Measurements from ENCODE around the gene LPP. TPM values are rescaled to one million over a fixed set of nuclear protein-coding genes. Genes with fewer than 3 reads are reported as not detected.

LPP gene
- total RNA-seq, 1 donor from 2014 or later = 93.9 TPM

DNA sequence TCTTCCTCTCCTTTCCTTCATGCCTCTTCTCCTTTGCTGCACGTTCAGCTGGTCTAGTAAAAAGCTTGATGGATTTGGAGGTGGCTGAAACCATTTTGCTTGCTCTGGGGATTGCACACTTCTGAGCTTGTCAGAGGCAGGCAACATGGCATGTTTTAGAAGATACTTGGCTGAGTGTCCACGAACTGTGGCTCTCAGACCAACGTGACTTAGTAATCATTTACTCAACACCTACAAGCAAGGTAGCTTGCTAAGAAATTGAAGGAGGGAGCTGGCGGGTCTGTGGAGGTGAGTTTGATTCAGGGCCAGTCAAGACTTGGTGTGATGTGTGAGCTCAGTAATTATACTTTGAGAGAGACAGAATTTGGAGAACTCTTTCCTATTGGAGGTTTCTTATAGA, 196.0 kb downstream of the LPP start:
- H3K4me3 ChIP-seq (ENCODE audit: low read depth, low read length) = no peak overlapping the region
- no peak for TF ChIP-seq CTCF (conservative IDR thresholded peaks at IDR 0.05; ENCODE audit: low read depth, low read length)
- DNase-seq (ENCODE audit: low read depth) = peak; percentile 52

GRCh38 chr3:188350961-188351360, 197.0 kb downstream of the LPP start:
- no peak for TF ChIP-seq CTCF (conservative IDR thresholded peaks at IDR 0.05; ENCODE audit: low read depth, low read length)
- DNase-seq (ENCODE audit: low read depth) = no peak
- no peak overlapping the region for H3K4me3 ChIP-seq (ENCODE audit: low read depth, low read length)

- H3K4me3 ChIP-seq (ENCODE audit: low read depth, low read length) = no peak overlapping the region
- TF ChIP-seq CTCF (conservative IDR thresholded peaks at IDR 0.05; ENCODE audit: low read depth, low read length) = no peak
These were observed 197.7 kb downstream of the LPP start for GRCh38 chr3:188351648-188352047.

GRCh38 chr3:188352196-188352927, 198.4 kb downstream of the LPP start:
- TF ChIP-seq CTCF (conservative IDR thresholded peaks at IDR 0.05; ENCODE audit: low read depth, low read length) = no peak
- no peak for DNase-seq (ENCODE audit: low read depth)
- no peak overlapping the region for H3K4me3 ChIP-seq (ENCODE audit: low read depth, low read length)

More at GRCh38 chr3:188351648-188352047, 197.7 kb downstream of the LPP start:
- no peak for DNase-seq (ENCODE audit: low read depth)

DNA sequence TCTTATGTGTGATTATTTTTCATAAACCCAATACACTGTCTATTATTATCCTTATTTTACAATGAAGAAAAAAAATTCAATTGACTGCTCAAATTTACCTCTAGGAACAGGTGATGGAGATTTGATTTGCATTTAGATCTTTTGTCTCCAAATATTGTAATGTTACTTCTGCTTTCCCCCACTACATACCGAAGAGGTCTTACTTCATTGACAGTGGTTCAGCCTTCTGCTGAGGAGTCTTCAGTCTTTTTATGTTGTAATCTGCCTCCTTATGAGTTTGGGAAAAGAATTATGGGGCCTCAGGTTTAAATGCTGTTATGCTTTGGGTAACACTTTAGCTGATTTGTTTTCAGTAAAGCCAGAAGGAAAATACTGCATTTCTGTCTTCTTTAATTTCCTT, 199.5 kb downstream of the LPP start:
- no peak for DNase-seq (ENCODE audit: low read depth)
- no peak overlapping the region for H3K4me3 ChIP-seq (ENCODE audit: low read depth, low read length)
- TF ChIP-seq CTCF (conservative IDR thresholded peaks at IDR 0.05; ENCODE audit: low read depth, low read length) = no peak

- TF ChIP-seq CTCF (conservative IDR thresholded peaks at IDR 0.05; ENCODE audit: low read depth, low read length) = no peak
- no peak overlapping the region for H3K4me3 ChIP-seq (ENCODE audit: low read depth, low read length)
- no peak for DNase-seq (ENCODE audit: low read depth)
These were observed 205.0 kb downstream of the LPP start for GRCh38 chr3:188358787-188359493.
